Fibroblast of pulmonary artery (primary cell): ENCODE measurements around the gene PLK3.

Experiments
- DNase-seq: peaks from one replicate; pipeline ENCODE4 v3.0.0-alpha.2; 2010; ENCODE audit warnings: low read depth
- H3K4me3 ChIP-seq: replicated peaks from 2 replicates; pipeline ENCODE4 v1.5.1; 2011; ENCODE audit warnings: low read depth, mild to moderate bottlenecking, control low read depth, low read length, moderate library complexity
- TF ChIP-seq, protein P1 (sequence below): IDR thresholded peaks from 2 replicates; pipeline ENCODE4 v1.5.1; 2011; ENCODE audit warnings: mild to moderate bottlenecking, control low read depth, low read length, inconsistent platforms; ENCODE audit errors: missing control alignments

PLK3 gene

GRCh38 chr1:44775930-44776729 is 24.0 kb upstream of the PLK3 start:
- peak overlapping the region; percentile 95 for H3K4me3 ChIP-seq
- DNase-seq, result no peak
- TF ChIP-seq, protein P1, sequence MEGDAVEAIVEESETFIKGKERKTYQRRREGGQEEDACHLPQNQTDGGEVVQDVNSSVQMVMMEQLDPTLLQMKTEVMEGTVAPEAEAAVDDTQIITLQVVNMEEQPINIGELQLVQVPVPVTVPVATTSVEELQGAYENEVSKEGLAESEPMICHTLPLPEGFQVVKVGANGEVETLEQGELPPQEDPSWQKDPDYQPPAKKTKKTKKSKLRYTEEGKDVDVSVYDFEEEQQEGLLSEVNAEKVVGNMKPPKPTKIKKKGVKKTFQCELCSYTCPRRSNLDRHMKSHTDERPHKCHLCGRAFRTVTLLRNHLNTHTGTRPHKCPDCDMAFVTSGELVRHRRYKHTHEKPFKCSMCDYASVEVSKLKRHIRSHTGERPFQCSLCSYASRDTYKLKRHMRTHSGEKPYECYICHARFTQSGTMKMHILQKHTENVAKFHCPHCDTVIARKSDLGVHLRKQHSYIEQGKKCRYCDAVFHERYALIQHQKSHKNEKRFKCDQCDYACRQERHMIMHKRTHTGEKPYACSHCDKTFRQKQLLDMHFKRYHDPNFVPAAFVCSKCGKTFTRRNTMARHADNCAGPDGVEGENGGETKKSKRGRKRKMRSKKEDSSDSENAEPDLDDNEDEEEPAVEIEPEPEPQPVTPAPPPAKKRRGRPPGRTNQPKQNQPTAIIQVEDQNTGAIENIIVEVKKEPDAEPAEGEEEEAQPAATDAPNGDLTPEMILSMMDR, result no peak

DNA sequence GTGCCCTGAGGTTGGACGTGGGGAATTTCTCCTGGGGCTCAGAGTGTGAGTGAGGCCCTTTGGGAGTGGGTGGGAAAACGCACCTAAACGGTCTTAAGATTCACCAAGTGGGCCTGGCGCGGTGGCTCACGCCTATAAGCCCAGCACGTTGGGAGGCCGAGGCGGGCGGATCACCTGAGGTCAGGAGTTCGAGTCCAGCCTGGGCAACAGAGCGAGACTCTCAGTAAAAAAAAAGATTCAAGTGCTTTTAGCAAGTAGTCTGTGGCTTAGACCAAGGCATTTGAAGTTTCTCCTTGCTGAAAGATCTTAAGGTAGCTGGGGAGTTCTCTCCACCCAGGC is 23.5 kb upstream of the PLK3 start:
- TF ChIP-seq, protein P1, result no peak
- H3K4me3 ChIP-seq, result peak overlapping the region; percentile 95
- no peak for DNase-seq

DNA sequence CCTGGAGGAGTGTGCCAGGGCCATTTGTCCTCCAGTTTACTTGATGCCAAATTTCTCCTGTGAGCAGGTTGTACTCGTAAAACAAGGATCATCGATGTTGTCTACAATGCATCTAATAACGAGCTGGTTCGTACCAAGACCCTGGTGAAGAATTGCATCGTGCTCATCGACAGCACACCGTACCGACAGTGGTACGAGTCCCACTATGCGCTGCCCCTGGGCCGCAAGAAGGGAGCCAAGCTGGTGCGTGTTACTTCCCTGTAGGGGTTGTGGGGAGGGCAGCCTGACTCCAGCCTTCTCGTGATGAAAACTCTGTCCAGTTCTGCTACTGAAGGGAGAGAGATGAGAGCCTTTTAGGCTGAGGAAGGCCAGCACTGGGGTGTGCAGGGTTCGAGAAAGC is 22.6 kb upstream of the PLK3 start:
- TF ChIP-seq, protein P1, result no peak
- DNase-seq, result no peak
- H3K4me3 ChIP-seq, result peak overlapping the region; percentile 95

- TF ChIP-seq, protein P1, result no peak
Measured at GRCh38 chr1:44777969-44778635, 22.1 kb upstream of the PLK3 start.

GRCh38 chr1:44778705-44779576 is 21.2 kb upstream of the PLK3 start:
- TF ChIP-seq, protein P1, result no peak
- no peak overlapping the region for H3K4me3 ChIP-seq
- no peak for DNase-seq

More at GRCh38 chr1:44777969-44778635, 22.1 kb upstream of the PLK3 start:
- peak overlapping the region; percentile 95 for H3K4me3 ChIP-seq
- DNase-seq, result no peak

- TF ChIP-seq, protein P1, result no peak
- DNase-seq, result no peak
- H3K4me3 ChIP-seq, result no peak overlapping the region
Measured at GRCh38 chr1:44780583-44781121, 19.5 kb upstream of the PLK3 start.
